Keratinocyte (primary cell): ENCODE results near the gene ITPR2.

Experiments
- EZH2 ChIP-seq: IDR thresholded peaks from one replicate; pipeline ENCODE4 v1.6.1; 2012; ENCODE audit warnings: inconsistent platforms, mild to moderate bottlenecking, low read length, moderate library complexity
- TF ChIP-seq, protein P1 (sequence below), 3 experiments: IDR thresholded peaks in 1 of 3; conservative IDR thresholded peaks in 1 of 3; optimal IDR thresholded peaks in 1 of 3; 2 replicates in 2 of 3; 3 replicates in 1 of 3; pipeline versions ENCODE3 to v1.5.1; 2011; ENCODE audit warnings: low read length in 3 of 3, mild to moderate bottlenecking in 3 of 3, moderate library complexity in 2 of 3, control low read depth in 1 of 3, inconsistent platforms in 1 of 3; ENCODE audit not compliant: insufficient read depth in 2 of 3; ENCODE audit errors: extremely low read depth in 1 of 3

DNA sequence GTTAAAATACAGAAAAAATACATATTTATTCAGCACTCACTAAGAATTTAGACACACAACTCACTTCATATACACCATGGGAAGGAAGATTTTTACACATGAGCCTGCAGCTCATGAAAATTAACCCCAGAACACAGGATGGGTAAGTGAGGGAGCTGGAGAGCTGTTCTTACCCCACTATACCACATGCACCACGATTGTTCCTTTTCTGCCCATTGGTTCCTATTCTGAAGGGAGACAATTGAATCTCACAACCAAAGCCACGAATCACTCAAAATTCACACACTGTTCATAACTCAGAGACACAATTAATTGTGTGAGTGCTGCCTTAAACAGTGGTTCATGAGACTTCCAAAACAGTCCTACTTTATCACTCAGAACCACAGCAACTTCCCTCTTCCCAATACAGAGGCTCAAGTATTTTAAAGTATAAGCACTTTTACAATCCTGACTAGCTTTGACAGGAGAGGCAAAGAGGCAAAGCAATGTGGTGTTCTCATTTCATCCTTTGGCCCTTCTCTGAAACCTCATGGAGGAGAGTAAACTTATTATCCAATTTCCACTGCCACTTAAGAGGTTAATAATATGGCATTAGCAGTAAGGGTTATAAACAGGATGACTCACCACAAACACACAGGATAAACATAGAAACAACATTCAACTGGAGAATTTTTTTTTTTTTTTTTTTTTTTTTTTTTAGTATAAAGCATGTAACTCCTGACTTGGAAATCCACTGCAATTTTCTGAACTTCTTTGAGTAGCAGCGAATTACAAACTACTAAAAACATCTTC, 59.5 kb downstream of the ITPR2 start:
- TF ChIP-seq, protein P1, sequence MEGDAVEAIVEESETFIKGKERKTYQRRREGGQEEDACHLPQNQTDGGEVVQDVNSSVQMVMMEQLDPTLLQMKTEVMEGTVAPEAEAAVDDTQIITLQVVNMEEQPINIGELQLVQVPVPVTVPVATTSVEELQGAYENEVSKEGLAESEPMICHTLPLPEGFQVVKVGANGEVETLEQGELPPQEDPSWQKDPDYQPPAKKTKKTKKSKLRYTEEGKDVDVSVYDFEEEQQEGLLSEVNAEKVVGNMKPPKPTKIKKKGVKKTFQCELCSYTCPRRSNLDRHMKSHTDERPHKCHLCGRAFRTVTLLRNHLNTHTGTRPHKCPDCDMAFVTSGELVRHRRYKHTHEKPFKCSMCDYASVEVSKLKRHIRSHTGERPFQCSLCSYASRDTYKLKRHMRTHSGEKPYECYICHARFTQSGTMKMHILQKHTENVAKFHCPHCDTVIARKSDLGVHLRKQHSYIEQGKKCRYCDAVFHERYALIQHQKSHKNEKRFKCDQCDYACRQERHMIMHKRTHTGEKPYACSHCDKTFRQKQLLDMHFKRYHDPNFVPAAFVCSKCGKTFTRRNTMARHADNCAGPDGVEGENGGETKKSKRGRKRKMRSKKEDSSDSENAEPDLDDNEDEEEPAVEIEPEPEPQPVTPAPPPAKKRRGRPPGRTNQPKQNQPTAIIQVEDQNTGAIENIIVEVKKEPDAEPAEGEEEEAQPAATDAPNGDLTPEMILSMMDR (optimal IDR thresholded peaks at IDR 0.05 in 1 of 3, IDR thresholded peaks at IDR 0.05 in 1 of 3, conservative IDR thresholded peaks at IDR 0.05 in 1 of 3; ENCODE audit: extremely low read depth in 1 of 3, insufficient read depth in 2 of 3, low read length in 3 of 3) = no peak
- no peak for TF ChIP-seq EZH2
